Caco-2 (cell line): ENCODE measurements around the gene KBTBD12. TPM values are rescaled to one million over a fixed set of nuclear protein-coding genes. Genes with fewer than 3 reads are reported as not detected.
A peak's percentile ranks its signal among the peaks of the same experiment; 100 is the strongest.

Source experiments
- BruUV-seq: library from RNA; stranded (reverse); fragments of 400-500 nt; replicated peaks from 2 replicates; lab custom pipeline; 2021; lab: Mats Ljungman, UMichigan
- CTCF ChIA-PET: fragments of 300-600 bp; sonication (Branson Sonifier 250); formaldehyde crosslinking; loops from one replicate; lab custom pipeline; 2022; ENCODE audit warnings: antibody characterized with exemption; lab: Charles Lee
- POLR2A ChIA-PET: fragments of 300-600 bp; sonication (Branson Sonifier 250); formaldehyde crosslinking; loops from one replicate; lab custom pipeline; 2022; ENCODE audit warnings: antibody characterized with exemption; lab: Charles Lee
- DNase-seq, 2 experiments: peaks; one replicate each; pipeline versions ENCODE4 v3.0.0 to v3.0.0-alpha.2; 2020 to 2022
- H3K27me3 ChIP-seq: replicated peaks from 2 replicates; pipeline ENCODE4 v1.6.0; 2011; ENCODE audit warnings: low read length; ENCODE audit not compliant: control insufficient read depth, insufficient read depth
- H3K36me3 ChIP-seq: 2 replicates; pipeline ENCODE4 v1.5.1; 2011; ENCODE audit warnings: low read length; ENCODE audit not compliant: control insufficient read depth, insufficient read depth
- H3K4me1 ChIP-seq: fragments of 250-450 bp; sonication (Bioruptor Pico); 2 replicates; pipeline ENCODE4 v1.5.1; 2020; ENCODE audit warnings: mild to moderate bottlenecking
- H3K4me3 ChIP-seq: 2 replicates; pipeline ENCODE4 v1.5.1; 2011; ENCODE audit warnings: low read depth, mild to moderate bottlenecking, control low read depth, low read length
- H3K9me3 ChIP-seq: fragments of 250-450 bp; sonication (Bioruptor Pico); 2 replicates; pipeline ENCODE4 v1.5.1; 2020; ENCODE audit warnings: mild to moderate bottlenecking, moderate library complexity
- H3K27ac Mint-ChIP-seq: one replicate; pipeline ENCODE4 v1.8.0; 2022; ENCODE audit warnings: mixed read lengths; ENCODE audit not compliant: unreplicated experiment
- H3K27me3 Mint-ChIP-seq: one replicate; pipeline ENCODE4 v1.8.0; 2022; ENCODE audit warnings: mixed read lengths; ENCODE audit not compliant: insufficient read depth, unreplicated experiment
- H3K36me3 Mint-ChIP-seq: one replicate; pipeline ENCODE4 v1.8.0; 2022; ENCODE audit warnings: mild to moderate bottlenecking, mixed read lengths; ENCODE audit not compliant: insufficient read depth, unreplicated experiment
- H3K4me1 Mint-ChIP-seq: one replicate; pipeline ENCODE4 v1.8.0; 2022; ENCODE audit warnings: low read depth, mixed read lengths; ENCODE audit not compliant: unreplicated experiment
- H3K4me3 Mint-ChIP-seq: one replicate; pipeline ENCODE4 v1.8.0; 2022; ENCODE audit warnings: mild to moderate bottlenecking, moderate library complexity, mixed read lengths; ENCODE audit not compliant: unreplicated experiment
- H3K9me3 Mint-ChIP-seq: one replicate; pipeline ENCODE4 v1.8.0; 2022; ENCODE audit warnings: mixed read lengths; ENCODE audit not compliant: unreplicated experiment
- intact Hi-C: fragments of 100-400 bp; cut with micrococcal nuclease; formaldehyde crosslinking; loops from one replicate; pipeline ENCODE4 v1.10.0; 2022; ENCODE audit not compliant: unreplicated experiment
- total RNA-seq: library from RNA; stranded (reverse); gene quantifications from 2 replicates; pipeline ENCODE4 v1.2.3, GENCODE V29; 2022
- TF ChIP-seq, protein P1 (sequence below), 2 experiments: fragments of 200-600 bp in 1 of 2; IDR thresholded peaks; 1 replicate in 1 of 2; 2 replicates in 1 of 2; pipeline versions ENCODE4 v1.5.1 to v1.8.0; 2011 to 2022; ENCODE audit warnings: antibody characterized with exemption in 1 of 2, control low read depth in 1 of 2, inconsistent platforms in 1 of 2, low read depth in 1 of 2, low read length in 1 of 2, mild to moderate bottlenecking in 1 of 2, moderate library complexity in 1 of 2; ENCODE audit not compliant: insufficient read depth in 1 of 2, severe bottlenecking in 1 of 2, unreplicated experiment in 1 of 2

KBTBD12 gene
- total RNA-seq, 1 experiment from 2014 or later = not detected

DNA sequence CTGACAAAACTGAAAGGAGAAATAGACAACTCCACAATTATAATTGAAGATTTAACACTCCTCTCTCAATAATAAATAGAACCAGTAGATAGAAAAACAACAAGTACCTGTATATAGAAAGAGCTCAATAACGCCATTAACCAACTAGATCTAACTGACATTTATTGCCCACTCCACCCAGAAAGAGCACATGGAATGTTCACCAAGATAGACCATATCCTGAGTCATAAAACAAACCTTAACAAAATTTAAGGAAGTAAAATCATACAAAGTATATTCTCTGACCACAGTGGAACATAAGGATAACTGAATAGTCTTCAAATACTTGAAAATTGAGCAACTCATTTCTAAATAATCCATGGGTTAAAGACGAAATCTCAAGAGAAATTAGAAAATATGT, 25.1 kb downstream of the KBTBD12 start:
- H3K36me3 ChIP-seq = no peaks in the 10 kb centered on the region
- no peak overlapping the region for H3K27ac Mint-ChIP-seq
- TF ChIP-seq, protein P1, sequence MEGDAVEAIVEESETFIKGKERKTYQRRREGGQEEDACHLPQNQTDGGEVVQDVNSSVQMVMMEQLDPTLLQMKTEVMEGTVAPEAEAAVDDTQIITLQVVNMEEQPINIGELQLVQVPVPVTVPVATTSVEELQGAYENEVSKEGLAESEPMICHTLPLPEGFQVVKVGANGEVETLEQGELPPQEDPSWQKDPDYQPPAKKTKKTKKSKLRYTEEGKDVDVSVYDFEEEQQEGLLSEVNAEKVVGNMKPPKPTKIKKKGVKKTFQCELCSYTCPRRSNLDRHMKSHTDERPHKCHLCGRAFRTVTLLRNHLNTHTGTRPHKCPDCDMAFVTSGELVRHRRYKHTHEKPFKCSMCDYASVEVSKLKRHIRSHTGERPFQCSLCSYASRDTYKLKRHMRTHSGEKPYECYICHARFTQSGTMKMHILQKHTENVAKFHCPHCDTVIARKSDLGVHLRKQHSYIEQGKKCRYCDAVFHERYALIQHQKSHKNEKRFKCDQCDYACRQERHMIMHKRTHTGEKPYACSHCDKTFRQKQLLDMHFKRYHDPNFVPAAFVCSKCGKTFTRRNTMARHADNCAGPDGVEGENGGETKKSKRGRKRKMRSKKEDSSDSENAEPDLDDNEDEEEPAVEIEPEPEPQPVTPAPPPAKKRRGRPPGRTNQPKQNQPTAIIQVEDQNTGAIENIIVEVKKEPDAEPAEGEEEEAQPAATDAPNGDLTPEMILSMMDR (IDR thresholded peaks at IDR 0.05; ENCODE audit: insufficient read depth in 1 of 2, low read depth in 1 of 2, low read length in 1 of 2, severe bottlenecking in 1 of 2, unreplicated experiment in 1 of 2) = no peak
- H3K9me3 Mint-ChIP-seq = peaks cover 30% of the 10 kb centered on the region
- H3K36me3 Mint-ChIP-seq = no peaks in the 10 kb centered on the region
- H3K9me3 ChIP-seq = no peaks in the 10 kb centered on the region
- BruUV-seq = no TSS peak
- no peaks in the 10 kb centered on the region for H3K4me1 ChIP-seq
- H3K4me3 Mint-ChIP-seq = no peak overlapping the region
- ChIA-PET CTCF (no interaction called here), POLR2A (no interaction called here)
- no peaks in the 10 kb centered on the region for H3K27me3 ChIP-seq
- H3K4me1 Mint-ChIP-seq = peaks cover 18% of the 10 kb centered on the region
- H3K27me3 Mint-ChIP-seq = peaks cover 7% of the 10 kb centered on the region
- no peak overlapping the region for H3K4me3 ChIP-seq
- intact Hi-C loops = no loop called here
- no peak for DNase-seq

DNA sequence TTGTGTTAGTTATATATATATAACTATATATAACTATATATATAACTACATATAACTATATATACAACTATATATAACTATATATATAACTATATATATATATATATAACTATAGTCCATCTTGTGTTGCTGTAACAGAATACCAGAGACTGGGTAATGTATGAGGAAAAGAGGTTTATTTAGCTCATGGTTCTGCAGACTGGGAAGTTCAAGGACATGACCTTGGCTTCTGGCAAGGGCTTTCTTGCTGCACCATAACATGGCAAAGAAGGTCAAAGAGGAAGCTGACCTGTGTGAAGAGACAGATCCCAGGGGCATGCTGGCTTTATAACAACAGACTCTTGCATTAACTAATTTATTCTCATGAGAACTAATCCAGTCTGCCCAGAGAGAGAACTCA, 27.6 kb downstream of the KBTBD12 start:
- no peak overlapping the region for H3K27ac Mint-ChIP-seq
- H3K36me3 Mint-ChIP-seq = no peaks in the 10 kb centered on the region
- no TSS peak for BruUV-seq
- H3K36me3 ChIP-seq = no peaks in the 10 kb centered on the region
- no peaks in the 10 kb centered on the region for H3K4me1 ChIP-seq
- intact Hi-C loops = no loop called here
- H3K27me3 ChIP-seq = no peaks in the 10 kb centered on the region
- ChIA-PET CTCF (no interaction called here), POLR2A (no interaction called here)
- H3K4me3 ChIP-seq = no peak overlapping the region
- TF ChIP-seq, protein P1 (IDR thresholded peaks at IDR 0.05; ENCODE audit: insufficient read depth in 1 of 2, low read depth in 1 of 2, low read length in 1 of 2, severe bottlenecking in 1 of 2, unreplicated experiment in 1 of 2) = no peak
- no peak overlapping the region for H3K4me3 Mint-ChIP-seq
- H3K27me3 Mint-ChIP-seq = peaks cover 4% of the 10 kb centered on the region
- H3K9me3 Mint-ChIP-seq = peaks cover 23% of the 10 kb centered on the region
- H3K9me3 ChIP-seq = no peaks in the 10 kb centered on the region
- peaks cover 18% of the 10 kb centered on the region for H3K4me1 Mint-ChIP-seq
- DNase-seq = no peak

DNA sequence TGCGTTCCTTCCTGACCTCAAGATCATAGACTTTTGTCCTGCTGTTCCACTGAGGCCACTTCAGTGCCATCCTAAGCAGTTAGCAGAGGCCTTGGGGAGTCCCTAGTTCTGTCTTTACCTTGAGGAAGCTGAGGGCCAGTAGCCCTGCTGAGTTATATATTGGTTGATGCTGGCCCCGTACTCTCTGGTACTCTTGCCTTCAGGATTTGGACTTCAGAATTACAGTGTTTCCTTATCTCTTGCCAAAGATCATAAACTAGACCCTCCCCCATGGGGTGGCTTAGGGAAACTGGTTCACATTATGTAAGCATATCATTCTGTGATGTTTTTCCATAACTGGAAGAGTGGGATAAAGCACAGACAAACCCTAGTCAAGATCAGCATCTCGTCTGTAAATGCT, 33.2 kb downstream of the KBTBD12 start:
- Histone ChIP-seq H3K36me3 (no peaks in the 10 kb centered on the region), H3K27me3 (no peaks in the 10 kb centered on the region), H3K9me3 (no peaks in the 10 kb centered on the region), H3K4me3 (no peak overlapping the region), H3K4me1 (no peaks in the 10 kb centered on the region)
- CTCF ChIA-PET = no interaction called here
- Mint-ChIP-seq H3K4me1 (peaks cover 15% of the 10 kb centered on the region), H3K36me3 (no peaks in the 10 kb centered on the region), H3K4me3 (no peak overlapping the region), H3K9me3 (no peaks in the 10 kb centered on the region), H3K27me3 (no peaks in the 10 kb centered on the region), H3K27ac (no peak overlapping the region)
- BruUV-seq = no TSS peak
- peak in 1 of 2 experiments; percentile 41 for DNase-seq
- TF ChIP-seq, protein P1 (IDR thresholded peaks at IDR 0.05; ENCODE audit: insufficient read depth in 1 of 2, low read depth in 1 of 2, low read length in 1 of 2, severe bottlenecking in 1 of 2, unreplicated experiment in 1 of 2) = no peak
- POLR2A ChIA-PET = no interaction called here
- intact Hi-C loops = no loop called here
